IPS DF 19.7 (cell line): ENCODE results near the gene ITGB7.

Experiments
- DNase-seq: peaks from one replicate; pipeline ENCODE4 v3.0.0-alpha.2; 2013; ENCODE audit warnings: low read depth, low spot score

The ITGB7 gene

GRCh38 chr12:53197011-53197640 lies 9.9 kb downstream of the ITGB7 start:
- no peak for DNase-seq

- DNase-seq, result no peak
Observed at GRCh38 chr12:53196486-53196885, 10.6 kb downstream of the ITGB7 start.

- no peak for DNase-seq
Observed at GRCh38 chr12:53195516-53196420, 11.3 kb downstream of the ITGB7 start.

- no peak for DNase-seq
Observed at GRCh38 chr12:53194973-53195372, 12.1 kb downstream of the ITGB7 start.

GRCh38 chr12:53193985-53194716 lies 12.9 kb downstream of the ITGB7 start:
- no peak for DNase-seq

- DNase-seq, result no peak
Observed at GRCh38 chr12:53193040-53193439, 14.0 kb downstream of the ITGB7 start.

GRCh38 chr12:53192531-53193021 lies 14.5 kb downstream of the ITGB7 start:
- DNase-seq, result no peak

GRCh38 chr12:53191885-53192530 lies 15.0 kb downstream of the ITGB7 start:
- no peak for DNase-seq

- no peak for DNase-seq
Observed at GRCh38 chr12:53191096-53191884, 15.8 kb downstream of the ITGB7 start.

GRCh38 chr12:53190108-53190729 lies 16.8 kb downstream of the ITGB7 start:
- DNase-seq, result peak; percentile 56

GRCh38 chr12:53187145-53187899 lies 19.7 kb downstream of the ITGB7 start:
- DNase-seq, result no peak

- no peak for DNase-seq
Observed at GRCh38 chr12:53186745-53187144, 20.3 kb downstream of the ITGB7 start.

- no peak for DNase-seq
Observed at GRCh38 chr12:53185582-53186153, 21.4 kb downstream of the ITGB7 start.

- no peak for DNase-seq
Observed at GRCh38 chr12:53184828-53185227, 22.2 kb downstream of the ITGB7 start.

GRCh38 chr12:53182903-53183302 lies 24.1 kb downstream of the ITGB7 start:
- no peak for DNase-seq

- no peak for DNase-seq
Observed at GRCh38 chr12:53181935-53182334, 25.1 kb downstream of the ITGB7 start.

GRCh38 chr12:53180931-53181645 lies 26.0 kb downstream of the ITGB7 start:
- no peak for DNase-seq

GRCh38 chr12:53180220-53180930 lies 26.7 kb downstream of the ITGB7 start, which contains the start of the genes CSAD and ZNF740:
Gene CSAD (minus strand): TSS chr12:53180925. CDS start chr12:53173470, 7,455 bp downstream.
Gene ZNF740 (plus strand): TSS chr12:53180722. CDS start chr12:53181984, 1,262 bp downstream.
- DNase-seq, result peak; percentile 92
